GM19452 (cell line): ENCODE data around the gene HMX1.

ENCODE experiments used
- ATAC-seq: cut with Tn5 transposase; IDR thresholded peaks from one replicate; pipeline ENCODE4 v1.9.1; 2021; ENCODE audit not compliant: unreplicated experiment

Gene HMX1

GRCh38 chr4:8871417-8872401 is at the start of gene HMX1:
Gene HMX1, minus strand, starts transcription at chr4:8871839. Its CDS starts 225 bp downstream, at chr4:8871614.
- ATAC-seq: no peak

- ATAC-seq: no peak
Observed at GRCh38 chr4:8920969-8921368, 49.3 kb upstream of the HMX1 start.

- ATAC-seq: no peak
Observed at GRCh38 chr4:8920289-8920965, 48.8 kb upstream of the HMX1 start.

- ATAC-seq: no peak
Observed at GRCh38 chr4:8919651-8920288, 48.1 kb upstream of the HMX1 start.

- ATAC-seq: peak; percentile 81
Observed at GRCh38 chr4:8917868-8918783, 46.5 kb upstream of the HMX1 start.

GRCh38 chr4:8917321-8917811 is 45.7 kb upstream of the HMX1 start:
- no peak for ATAC-seq

- ATAC-seq: no peak
Observed at GRCh38 chr4:8916906-8917305, 45.3 kb upstream of the HMX1 start.

- no peak for ATAC-seq
Observed at GRCh38 chr4:8916351-8916885, 44.8 kb upstream of the HMX1 start.

GRCh38 chr4:8915201-8916200 is 43.9 kb upstream of the HMX1 start:
- no peak for ATAC-seq

- ATAC-seq: no peak
Observed at GRCh38 chr4:8914461-8915171, 43.0 kb upstream of the HMX1 start.

- ATAC-seq: no peak
Observed at GRCh38 chr4:8913858-8914460, 42.3 kb upstream of the HMX1 start.

GRCh38 chr4:8913121-8913857 is 41.6 kb upstream of the HMX1 start:
- no peak for ATAC-seq

- ATAC-seq: no peak
Observed at GRCh38 chr4:8912506-8912905, 40.9 kb upstream of the HMX1 start.

GRCh38 chr4:8912089-8912455 is 40.4 kb upstream of the HMX1 start:
- ATAC-seq: no peak

GRCh38 chr4:8911316-8912088 is 39.9 kb upstream of the HMX1 start:
- ATAC-seq: no peak

- no peak for ATAC-seq
Observed at GRCh38 chr4:8910822-8911315, 39.2 kb upstream of the HMX1 start.
